ENCODE results near the gene MYG1. TPM values are rescaled to one million over a fixed set of nuclear protein-coding genes. Genes with fewer than 3 reads are reported as not detected.

MYG1 gene
- total RNA-seq, 1 experiment from 2014 or later, result 91.8 TPM

DNA sequence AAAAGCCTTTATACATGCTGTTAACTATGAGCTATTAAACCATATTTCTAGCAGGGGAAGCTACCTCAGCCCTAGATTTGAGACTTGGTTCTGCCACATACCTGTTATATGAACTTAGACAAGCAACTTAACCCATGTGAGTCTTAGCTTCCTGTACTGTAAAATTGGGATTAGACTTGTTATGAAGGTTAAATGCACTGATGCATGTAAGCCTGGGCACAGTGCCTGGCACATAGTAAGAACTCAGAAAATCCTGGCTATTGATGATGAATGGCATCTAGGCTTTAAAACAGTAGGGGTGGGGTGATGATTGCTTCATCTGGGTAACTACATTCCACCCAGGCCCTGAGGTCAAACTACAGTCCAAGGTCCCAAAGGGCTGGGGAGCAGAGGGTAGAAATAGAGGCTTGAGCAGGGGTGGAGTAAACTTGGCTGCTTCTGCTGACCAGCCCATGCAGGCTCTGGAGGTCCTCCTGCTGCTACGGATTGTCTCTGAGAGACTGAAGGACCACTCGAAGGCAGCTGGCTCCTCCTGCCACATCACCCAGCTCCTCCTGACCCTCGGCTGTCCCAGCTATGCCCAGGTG is 20.1 kb upstream of the MYG1 start:
- H3K9me3 ChIP-seq (ENCODE audit: control insufficient read depth, low read depth, low read length), result no peaks in the 10 kb centered on the region
- WGBS (ENCODE audit: extremely low coverage, insufficient read length, low lambda C conversion rate), result no CpG with 5 or more reads among the region's 3 CpGs
- no peaks in the 10 kb centered on the region for H3K27me3 ChIP-seq (ENCODE audit: insufficient read depth, low read length)

More for the DNA sequence above, 20.1 kb upstream of the MYG1 start:
- no peak overlapping the region for H4K5ac ChIP-seq (ENCODE audit: insufficient read length, low read depth, low read length)
- no peak overlapping the region for H3K14ac ChIP-seq (ENCODE audit: insufficient read depth, low read length)
- no peak overlapping the region for H2AFZ ChIP-seq (ENCODE audit: low read length)
- H3K27ac Mint-ChIP-seq, result no peak overlapping the region; a peak in 1 of 7 replicates
- H2BK5ac ChIP-seq (ENCODE audit: insufficient read length, low read length), result no peak overlapping the region
- no peaks in the 10 kb centered on the region for H3K23me2 ChIP-seq (ENCODE audit: insufficient read length, low read depth, low read length, poor library complexity, severe bottlenecking)
- H3K9ac ChIP-seq (ENCODE audit: extremely low read depth, insufficient read length, low read length), result no peak overlapping the region
- TF ChIP-seq, protein P1, sequence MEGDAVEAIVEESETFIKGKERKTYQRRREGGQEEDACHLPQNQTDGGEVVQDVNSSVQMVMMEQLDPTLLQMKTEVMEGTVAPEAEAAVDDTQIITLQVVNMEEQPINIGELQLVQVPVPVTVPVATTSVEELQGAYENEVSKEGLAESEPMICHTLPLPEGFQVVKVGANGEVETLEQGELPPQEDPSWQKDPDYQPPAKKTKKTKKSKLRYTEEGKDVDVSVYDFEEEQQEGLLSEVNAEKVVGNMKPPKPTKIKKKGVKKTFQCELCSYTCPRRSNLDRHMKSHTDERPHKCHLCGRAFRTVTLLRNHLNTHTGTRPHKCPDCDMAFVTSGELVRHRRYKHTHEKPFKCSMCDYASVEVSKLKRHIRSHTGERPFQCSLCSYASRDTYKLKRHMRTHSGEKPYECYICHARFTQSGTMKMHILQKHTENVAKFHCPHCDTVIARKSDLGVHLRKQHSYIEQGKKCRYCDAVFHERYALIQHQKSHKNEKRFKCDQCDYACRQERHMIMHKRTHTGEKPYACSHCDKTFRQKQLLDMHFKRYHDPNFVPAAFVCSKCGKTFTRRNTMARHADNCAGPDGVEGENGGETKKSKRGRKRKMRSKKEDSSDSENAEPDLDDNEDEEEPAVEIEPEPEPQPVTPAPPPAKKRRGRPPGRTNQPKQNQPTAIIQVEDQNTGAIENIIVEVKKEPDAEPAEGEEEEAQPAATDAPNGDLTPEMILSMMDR (conservative IDR thresholded peaks at IDR 0.05), result no peak
- no peak overlapping the region for H2BK12ac ChIP-seq (ENCODE audit: insufficient read length, low read depth, low read length)
- no peaks in the 10 kb centered on the region; the same call in 1 of the 2 replicates for H3K27me3 Mint-ChIP-seq (ENCODE audit: low read depth)
- H3K79me2 ChIP-seq (ENCODE audit: insufficient read depth, low read length), result no peaks in the 10 kb centered on the region
- H3K79me1 ChIP-seq (ENCODE audit: insufficient read depth, low read depth, low read length, poor library complexity, severe bottlenecking), result no peaks in the 10 kb centered on the region
- no peak overlapping the region for H2AK5ac ChIP-seq (ENCODE audit: insufficient read length, low read length)
- no peak overlapping the region for H3K56ac ChIP-seq (ENCODE audit: insufficient read length, low read depth, low read length)
- no peak overlapping the region for H3T11ph ChIP-seq (ENCODE audit: low read length)
- no peaks in the 10 kb centered on the region for H3K9me3 Mint-ChIP-seq
- peaks cover 57 to 88% (median 87%) of the 10 kb centered on the region in 3 experiments; a peak in 6 of 7 replicates for H3K36me3 Mint-ChIP-seq (ENCODE audit: insufficient read depth in 1 of 3, low read depth in 3 of 3)
- no peak overlapping the region for H2BK15ac ChIP-seq (ENCODE audit: low read depth, low read length)
- no peak overlapping the region for H2BK20ac ChIP-seq (ENCODE audit: low read depth, low read length, poor library complexity, severe bottlenecking)
- H3K4ac ChIP-seq (ENCODE audit: low read depth, low read length), result no peak overlapping the region
- no peak overlapping the region for H2BK120ac ChIP-seq (ENCODE audit: low read depth, low read length, poor library complexity, severe bottlenecking)
- no peak for DNase-seq
- H3K4me1 ChIP-seq (ENCODE audit: insufficient read depth, low read length), result no peaks in the 10 kb centered on the region
- no peaks in the 10 kb centered on the region for H4K20me1 ChIP-seq (ENCODE audit: control insufficient read depth, insufficient read depth, insufficient read length)
- no peak overlapping the region for H3K4me3 Mint-ChIP-seq
- no peaks in the 10 kb centered on the region for H3K4me1 Mint-ChIP-seq
- no peak overlapping the region for H3K4me2 ChIP-seq (ENCODE audit: insufficient read depth, insufficient read length, low read length)
- H3K27ac ChIP-seq (ENCODE audit: insufficient read length, low read depth, low read length), result no peak overlapping the region
- H3K18ac ChIP-seq (ENCODE audit: insufficient read length, low read depth, low read length), result no peak overlapping the region
- H4K8ac ChIP-seq (replicated peaks; ENCODE audit: insufficient read length, low read depth, low read length), result no peak overlapping the region
- no peak overlapping the region for H4K91ac ChIP-seq (ENCODE audit: insufficient read length, low read depth, low read length)
- no peak overlapping the region for H3K23ac ChIP-seq (ENCODE audit: insufficient read length, low read depth, low read length)

Measured in H9 (cell line).